ENCODE measurements around the gene FGF11.

- TF ChIP-seq POLR2A (IDR thresholded peaks at IDR 0.05) (no peak), CTCF (IDR thresholded peaks at IDR 0.05) (no peak)
These were observed 27.0 kb downstream of the FGF11 start for GRCh38 chr17:7466318-7466638.

All from adrenal gland (tissue), 5 donors.